Ectodermal cell (in vitro differentiated cells): Measurements from ENCODE around the gene PCNA.

ENCODE experiments used
- H3K27ac ChIP-seq: 2 replicates; pipeline ENCODE4 v1.7.0; 2013; ENCODE audit warnings: mild to moderate bottlenecking, low read depth, low read length; ENCODE audit not compliant: insufficient read depth, poor library complexity, severe bottlenecking
- H3K27me3 ChIP-seq: 2 replicates; pipeline ENCODE4 v1.7.0; 2013; ENCODE audit warnings: mild to moderate bottlenecking, low read length; ENCODE audit not compliant: insufficient read depth, control insufficient read depth, poor library complexity, severe bottlenecking
- H3K36me3 ChIP-seq: one replicate; pipeline ENCODE4 v1.7.0; 2013; ENCODE audit warnings: low read length; ENCODE audit not compliant: control insufficient read depth, insufficient read depth
- H3K4me1 ChIP-seq: one replicate; pipeline ENCODE4 v1.7.0; 2013; ENCODE audit warnings: low read length; ENCODE audit not compliant: control insufficient read depth, insufficient read depth
- H3K4me3 ChIP-seq: 2 replicates; pipeline ENCODE4 v1.7.0; 2013; ENCODE audit warnings: low read depth, low read length, control low read depth; ENCODE audit not compliant: insufficient read depth
- H3K9me3 ChIP-seq: 2 replicates; pipeline ENCODE4 v1.7.0; 2013; ENCODE audit warnings: mild to moderate bottlenecking, low read length, moderate library complexity; ENCODE audit not compliant: control insufficient read depth
- whole genome bisulfite sequencing, 2 experiments: methylation state at CpG; one replicate each; pipeline ENCODE4 v1.1.7; 2013; ENCODE audit warnings: missing lambda C conversion rate in 2 of 2; 5-methylcytosine and 5-hydroxymethylcytosine counted together

PCNA gene

DNA sequence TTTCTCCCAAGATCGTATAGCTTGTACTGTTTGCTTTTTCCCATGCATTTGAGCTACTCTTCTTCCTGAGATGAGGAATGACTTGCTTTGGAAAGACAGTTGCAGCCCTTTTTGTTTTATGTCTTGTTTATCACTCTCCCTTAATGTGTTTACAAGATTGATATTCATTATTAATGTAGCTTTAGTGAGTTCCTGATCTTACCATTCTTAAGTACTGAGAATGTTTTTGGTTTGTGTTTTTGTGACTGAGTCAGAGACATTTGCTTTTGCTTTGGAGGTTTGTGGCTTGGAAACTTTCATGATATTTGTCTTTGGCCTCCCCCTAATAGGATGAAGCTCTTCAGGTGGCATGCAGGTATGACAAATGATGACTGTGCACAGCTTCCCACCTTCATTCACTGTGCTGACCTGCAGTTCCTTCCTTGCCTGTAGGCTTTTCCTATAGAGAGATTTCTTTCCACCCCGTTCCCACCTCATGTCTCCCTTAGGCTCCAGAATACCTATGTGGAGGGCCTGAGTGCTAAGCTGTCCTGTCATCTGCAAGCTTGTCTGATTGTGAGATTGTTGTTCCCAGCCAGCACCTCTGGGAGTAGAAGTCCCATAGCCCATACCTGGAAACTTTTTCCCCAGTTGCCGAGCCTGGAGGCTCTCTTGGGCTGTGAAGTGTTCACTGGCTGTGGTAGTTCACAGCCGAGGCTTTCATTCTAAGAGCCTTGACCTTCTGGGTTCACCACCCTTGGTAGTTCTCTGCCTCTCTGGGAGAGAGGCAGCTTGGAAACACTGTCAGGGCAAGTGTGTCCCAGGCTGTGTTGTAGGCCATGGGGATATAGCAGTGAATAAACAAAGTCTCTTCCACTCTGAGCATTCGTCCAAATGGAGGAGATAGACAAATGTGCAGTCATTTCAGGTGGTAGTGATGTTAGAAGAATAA lies 34.1 kb upstream of the PCNA start:
- Histone ChIP-seq H3K27me3 (no peaks in the 10 kb centered on the region), H3K4me1 (no peaks in the 10 kb centered on the region), H3K36me3 (no peaks in the 10 kb centered on the region), H3K4me3 (no peak overlapping the region), H3K27ac (no peak overlapping the region), H3K9me3 (no peaks in the 10 kb centered on the region)
- WGBS, 2 experiments: 94% methylated on average over 5 of the region's 5 CpGs

DNA sequence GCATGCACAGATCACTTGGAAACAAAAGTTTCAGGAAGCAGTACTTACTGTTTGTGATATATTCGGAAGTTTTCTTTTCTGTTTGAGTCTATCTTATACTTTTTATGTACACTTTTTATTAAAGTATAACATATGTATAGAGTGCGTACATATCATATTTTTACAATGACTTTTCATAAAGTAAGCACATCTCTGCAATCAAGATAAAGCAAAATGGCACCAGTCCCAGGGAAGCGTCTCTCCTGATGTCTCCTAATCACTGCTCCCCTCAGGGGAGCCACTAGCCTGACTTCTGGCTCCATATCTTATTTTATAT lies 33.4 kb upstream of the PCNA start:
- 86 to 98% methylated on average over 2 of the region's 3 CpGs for WGBS, 2 experiments
- H3K27ac ChIP-seq: no peak overlapping the region
- no peaks in the 10 kb centered on the region for H3K4me1 ChIP-seq

GRCh38 chr20:5150226-5151076 lies 30.7 kb upstream of the PCNA start:
- WGBS, 2 experiments: 90 to 91% methylated on average over 13 of the region's 13 CpGs
- H3K36me3 ChIP-seq: no peaks in the 10 kb centered on the region
- H3K27ac ChIP-seq: no peak overlapping the region
- no peaks in the 10 kb centered on the region for H3K27me3 ChIP-seq
- no peaks in the 10 kb centered on the region for H3K9me3 ChIP-seq
- no peak overlapping the region for H3K4me3 ChIP-seq
- no peaks in the 10 kb centered on the region for H3K4me1 ChIP-seq

More for the DNA sequence above, 33.4 kb upstream of the PCNA start:
- H3K4me3 ChIP-seq: no peak overlapping the region
- H3K9me3 ChIP-seq: no peaks in the 10 kb centered on the region
- no peaks in the 10 kb centered on the region for H3K36me3 ChIP-seq
- H3K27me3 ChIP-seq: no peaks in the 10 kb centered on the region

GRCh38 chr20:5149892-5150225 lies 30.1 kb upstream of the PCNA start:
- Histone ChIP-seq H3K9me3 (no peaks in the 10 kb centered on the region), H3K27ac (no peak overlapping the region), H3K36me3 (no peaks in the 10 kb centered on the region), H3K4me3 (no peak overlapping the region), H3K27me3 (no peaks in the 10 kb centered on the region), H3K4me1 (no peaks in the 10 kb centered on the region)
- WGBS, 2 experiments: 91 to 95% methylated on average over 3 of the region's 3 CpGs

DNA sequence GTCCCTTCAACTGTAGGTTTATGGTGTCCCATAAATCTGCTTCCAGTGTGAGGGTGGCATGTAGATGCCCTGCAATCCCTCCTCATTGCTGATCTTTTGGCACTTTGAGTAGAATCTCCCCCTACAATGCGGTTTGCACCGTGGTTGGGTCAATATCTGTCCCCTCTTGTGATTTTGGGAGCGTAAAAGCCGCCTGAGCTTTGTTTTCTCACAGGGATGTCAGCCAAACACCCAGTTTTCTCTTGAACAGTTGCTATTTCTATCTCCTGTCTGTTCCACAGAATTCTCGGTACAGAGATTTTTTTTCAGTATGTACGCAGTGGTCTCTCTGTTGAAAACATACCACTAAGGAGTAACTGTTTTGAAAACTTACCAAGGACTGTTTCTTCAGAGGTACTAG lies 28.8 kb upstream of the PCNA start:
- Histone ChIP-seq H3K27ac (no peak overlapping the region), H3K36me3 (no peaks in the 10 kb centered on the region), H3K9me3 (no peaks in the 10 kb centered on the region), H3K4me3 (no peak overlapping the region), H3K4me1 (no peaks in the 10 kb centered on the region), H3K27me3 (no peaks in the 10 kb centered on the region)
- WGBS, 2 experiments: 94 to 95% methylated on average over 6 of the region's 6 CpGs

DNA sequence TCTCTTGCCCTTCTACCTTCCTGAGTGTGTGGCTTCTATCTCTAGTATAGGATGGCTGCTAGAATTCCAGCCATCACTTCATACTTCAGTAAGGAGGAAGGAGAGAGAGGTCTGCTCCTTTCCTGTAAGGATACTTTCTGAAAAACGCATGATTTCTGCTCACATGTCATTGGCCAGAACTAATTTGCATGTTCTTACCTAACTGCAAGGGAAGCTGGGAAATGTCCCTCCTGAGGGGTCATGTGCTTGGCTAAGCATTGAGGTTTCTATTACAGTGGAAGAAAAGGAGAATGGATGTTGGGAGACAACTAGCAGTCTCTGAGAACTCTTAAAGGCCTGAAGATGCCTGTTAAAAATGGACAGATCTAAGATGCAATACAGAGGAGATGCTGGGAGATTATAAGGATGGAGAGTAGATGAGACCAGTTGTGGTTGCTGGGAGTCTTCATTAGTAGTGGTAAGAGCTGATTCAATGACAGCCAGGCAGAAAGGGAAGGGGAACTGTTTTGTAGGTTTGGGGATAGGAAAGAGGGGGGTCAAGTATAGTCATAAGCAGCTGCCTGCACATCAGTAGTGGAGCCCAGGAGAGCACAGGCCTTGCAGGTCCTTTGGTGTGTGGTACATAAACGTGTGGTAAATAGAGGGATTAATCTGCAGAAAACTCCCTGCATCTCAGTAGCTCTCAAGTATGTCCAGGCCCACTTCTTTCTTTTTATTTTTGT lies 27.3 kb upstream of the PCNA start:
- H3K36me3 ChIP-seq: no peaks in the 10 kb centered on the region
- WGBS, 2 experiments: 84 to 88% methylated on average over 2 of the region's 2 CpGs
- H3K4me1 ChIP-seq: no peaks in the 10 kb centered on the region
- no peaks in the 10 kb centered on the region for H3K9me3 ChIP-seq
- H3K27me3 ChIP-seq: no peaks in the 10 kb centered on the region
- H3K27ac ChIP-seq: no peak overlapping the region
- H3K4me3 ChIP-seq: no peak overlapping the region

GRCh38 chr20:5146099-5146668 lies 26.4 kb upstream of the PCNA start:
- H3K27ac ChIP-seq: no peak overlapping the region
- H3K36me3 ChIP-seq: no peaks in the 10 kb centered on the region
- 89 to 95% methylated on average over 6 of the region's 6 CpGs for WGBS, 2 experiments
- no peaks in the 10 kb centered on the region for H3K9me3 ChIP-seq
- H3K27me3 ChIP-seq: no peaks in the 10 kb centered on the region
- no peaks in the 10 kb centered on the region for H3K4me1 ChIP-seq
- H3K4me3 ChIP-seq: no peak overlapping the region

DNA sequence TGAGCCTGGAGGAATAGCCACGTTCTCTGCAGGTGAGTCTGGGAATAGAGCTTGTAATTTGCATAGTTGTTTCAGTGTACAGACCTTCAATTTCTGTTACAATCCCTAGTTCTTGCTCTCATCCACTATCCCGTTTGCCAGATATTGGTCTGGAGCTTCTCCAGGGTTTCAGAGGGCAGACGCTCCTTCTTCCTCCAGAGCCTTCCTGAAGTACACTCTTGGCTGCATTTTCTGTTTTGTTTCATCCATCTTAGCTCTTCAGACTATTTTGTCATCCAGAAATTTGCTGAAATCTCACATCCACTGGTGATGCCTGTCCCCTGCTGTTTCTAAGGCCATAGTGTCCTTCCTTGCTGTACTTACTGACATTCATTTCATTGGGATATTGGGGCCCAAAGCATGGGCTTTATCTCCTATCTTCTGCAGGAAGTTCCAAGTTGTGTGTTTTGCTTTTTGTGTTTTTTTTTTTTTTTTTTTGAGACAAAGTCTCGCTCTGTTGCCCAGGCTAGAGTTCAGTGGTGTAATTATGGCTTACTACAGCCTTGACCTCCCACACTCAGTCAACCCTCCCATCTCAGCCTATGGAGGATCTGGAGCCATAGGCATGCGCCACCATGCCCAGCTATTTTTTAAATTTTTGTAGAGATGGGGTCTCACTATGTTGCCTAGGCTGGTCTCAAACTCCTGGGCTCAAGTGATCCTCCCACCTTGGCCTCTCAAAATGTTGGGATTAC lies 25.8 kb upstream of the PCNA start:
- no peak overlapping the region for H3K27ac ChIP-seq
- H3K27me3 ChIP-seq: no peaks in the 10 kb centered on the region
- H3K9me3 ChIP-seq: no peaks in the 10 kb centered on the region
- 92 to 94% methylated on average over 4 to 5 of the region's 5 CpGs for WGBS, 2 experiments
- no peaks in the 10 kb centered on the region for H3K36me3 ChIP-seq
- H3K4me3 ChIP-seq: no peak overlapping the region
- H3K4me1 ChIP-seq: no peaks in the 10 kb centered on the region

DNA sequence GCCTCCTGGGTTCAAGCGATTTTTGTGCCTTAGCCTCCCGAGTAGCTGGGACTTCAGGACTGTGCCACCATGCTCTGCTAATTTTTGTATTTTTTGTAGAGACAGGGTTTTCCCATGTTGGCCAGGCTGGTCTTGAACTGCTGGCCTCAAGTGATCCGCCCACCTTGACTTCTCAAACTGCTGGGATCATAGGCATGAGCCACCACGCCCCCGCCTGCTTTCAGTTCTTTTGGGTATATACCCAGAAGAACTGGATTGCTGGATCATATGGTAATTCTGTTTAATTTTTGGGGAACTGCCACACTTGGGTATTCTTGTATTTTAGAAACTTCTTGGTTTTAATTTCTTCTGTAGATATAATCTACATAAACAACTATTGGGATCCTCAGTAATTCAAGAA lies 24.1 kb upstream of the PCNA start:
- Histone ChIP-seq H3K36me3 (no peaks in the 10 kb centered on the region), H3K9me3 (no peaks in the 10 kb centered on the region), H3K27me3 (no peaks in the 10 kb centered on the region), H3K4me1 (no peaks in the 10 kb centered on the region), H3K4me3 (no peak overlapping the region), H3K27ac (no peak overlapping the region)
- 92 to 94% methylated on average over 5 of the region's 5 CpGs for WGBS, 2 experiments
